HG03439 (cell line): ENCODE data around the gene OCRL.
"Not testable (repeated sequence)": the region's sequence is repeated elsewhere in the genome, so short reads cannot be mapped to it uniquely, and the experiment has no call there.

ENCODE experiments used
- ATAC-seq: cut with Tn5 transposase; IDR thresholded peaks from one replicate; pipeline ENCODE4 v1.9.1; 2021; ENCODE audit warnings: mild to moderate bottlenecking, moderate library complexity; ENCODE audit not compliant: unreplicated experiment

Gene OCRL

GRCh38 chrX:129534816-129535578, 5.1 kb upstream of the OCRL start:
- no peak for ATAC-seq

DNA sequence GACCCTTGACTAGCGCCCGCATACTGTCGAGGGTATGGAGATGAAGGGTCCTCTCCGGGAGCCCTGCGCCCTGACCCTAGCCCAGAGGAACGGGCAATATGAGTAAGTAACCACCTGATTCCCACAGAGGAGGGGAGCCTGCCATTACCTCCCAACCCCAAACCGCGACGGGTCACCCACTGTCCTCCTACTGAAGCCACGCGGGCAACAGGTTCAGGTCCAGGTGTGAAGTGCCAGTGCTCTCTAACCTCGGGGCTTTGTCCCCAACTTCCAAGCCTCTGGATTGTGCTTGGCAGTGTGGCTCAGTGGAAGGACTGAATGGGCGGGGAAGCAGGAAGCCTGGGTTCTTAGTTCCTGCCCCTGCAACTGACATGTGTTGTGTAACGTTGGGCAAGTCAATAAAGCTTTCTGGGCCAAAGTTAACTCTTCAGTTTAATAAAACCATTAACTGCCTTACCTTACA, 694 bp downstream of the OCRL start:
- ATAC-seq, result peak; percentile 25

GRCh38 chrX:129544780-129545179, 4.7 kb downstream of the OCRL start:
- no peak for ATAC-seq

DNA sequence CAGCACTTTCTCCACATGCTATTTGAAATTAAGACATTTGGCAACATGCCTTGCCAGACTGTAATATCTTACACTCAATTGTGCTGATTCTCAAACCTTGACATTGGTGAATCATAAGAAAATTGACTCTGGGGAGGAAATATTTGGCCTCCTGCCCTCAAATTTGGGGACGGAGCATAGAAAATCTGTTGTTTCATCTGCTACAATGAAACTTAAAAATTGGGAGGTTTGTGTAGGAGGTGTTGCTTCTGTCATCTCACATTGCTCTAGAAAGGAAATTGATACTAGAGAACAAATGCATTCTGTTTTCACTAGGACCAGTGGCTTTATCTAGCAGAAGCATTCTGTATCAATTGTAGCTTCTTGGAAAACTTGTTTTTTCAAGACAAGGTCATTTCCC, 5.3 kb downstream of the OCRL start:
- no peak for ATAC-seq

DNA sequence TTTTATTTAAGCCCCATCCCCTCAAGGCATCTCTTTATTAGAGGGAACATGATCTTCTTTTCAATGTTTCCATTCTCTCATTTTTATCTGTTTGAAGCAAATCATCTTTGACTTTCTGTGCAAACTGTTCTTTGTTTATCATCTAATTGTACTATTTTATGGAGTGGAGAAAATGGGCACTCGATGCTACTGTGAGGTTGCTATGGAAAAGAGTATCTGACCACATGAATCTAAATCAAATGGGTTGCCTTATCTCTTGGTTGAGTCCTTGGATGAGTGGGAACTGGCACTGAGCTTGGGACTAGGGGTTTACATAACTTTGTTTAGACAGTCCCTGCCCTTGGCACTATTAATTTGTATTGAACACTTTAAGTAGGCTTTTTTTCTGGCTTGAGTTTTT, 9.1 kb downstream of the OCRL start:
- no peak for ATAC-seq

DNA sequence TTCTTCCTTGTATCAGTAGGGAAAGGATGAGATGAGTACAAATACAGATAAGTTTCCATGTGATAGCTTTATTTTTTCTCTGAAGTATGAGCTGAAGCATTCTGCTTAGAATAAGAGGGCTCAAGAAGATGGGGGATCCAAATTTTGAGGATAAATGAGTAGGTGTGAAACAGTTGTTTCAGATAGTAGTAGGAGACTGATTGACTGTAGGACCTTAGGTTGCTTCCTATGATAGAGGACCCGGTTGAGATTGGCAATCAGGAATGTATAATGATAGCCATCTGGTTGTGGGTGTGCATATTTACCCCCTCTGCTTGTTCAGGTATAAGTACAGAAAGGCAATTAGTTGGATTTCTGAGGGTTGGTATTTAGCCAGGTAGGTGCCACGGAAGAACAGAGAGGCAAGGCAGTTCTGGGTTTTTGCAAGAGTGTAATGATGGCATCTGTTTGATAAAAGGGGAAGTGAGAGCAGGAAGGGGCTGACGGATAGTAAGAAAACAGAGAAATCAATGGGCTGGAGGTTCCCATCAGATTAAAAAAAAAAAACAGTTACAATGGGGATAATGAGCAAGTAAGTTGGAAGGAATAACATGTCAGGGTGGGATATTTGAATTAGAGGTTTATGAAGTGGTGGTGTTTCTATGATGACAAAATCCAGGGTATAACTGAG, 13.7 kb downstream of the OCRL start:
- peak; percentile 84 for ATAC-seq

DNA sequence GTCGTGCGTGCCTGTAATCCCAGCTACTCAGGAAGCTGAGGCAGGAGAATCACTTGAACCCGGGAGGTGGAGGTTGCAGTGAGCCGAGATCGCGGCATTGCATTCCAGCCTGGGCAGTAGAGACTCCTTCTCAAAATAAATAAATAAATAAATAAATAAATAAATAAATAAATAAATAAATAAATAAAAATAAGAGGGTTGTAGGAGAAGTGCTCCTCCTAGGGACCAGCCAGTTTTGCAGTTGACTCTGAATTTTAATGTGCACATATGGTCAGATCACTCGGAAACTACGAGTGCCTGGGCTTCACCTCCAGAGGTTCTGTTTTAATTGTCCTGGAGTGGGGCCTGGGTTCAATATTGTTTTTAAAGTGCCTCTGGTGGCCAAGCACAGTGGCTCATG, 14.8 kb downstream of the OCRL start:
- not testable (repeated sequence) for ATAC-seq

GRCh38 chrX:129556806-129557315, 16.8 kb downstream of the OCRL start:
- no peak for ATAC-seq

GRCh38 chrX:129557844-129558480, 17.9 kb downstream of the OCRL start:
- no peak for ATAC-seq

DNA sequence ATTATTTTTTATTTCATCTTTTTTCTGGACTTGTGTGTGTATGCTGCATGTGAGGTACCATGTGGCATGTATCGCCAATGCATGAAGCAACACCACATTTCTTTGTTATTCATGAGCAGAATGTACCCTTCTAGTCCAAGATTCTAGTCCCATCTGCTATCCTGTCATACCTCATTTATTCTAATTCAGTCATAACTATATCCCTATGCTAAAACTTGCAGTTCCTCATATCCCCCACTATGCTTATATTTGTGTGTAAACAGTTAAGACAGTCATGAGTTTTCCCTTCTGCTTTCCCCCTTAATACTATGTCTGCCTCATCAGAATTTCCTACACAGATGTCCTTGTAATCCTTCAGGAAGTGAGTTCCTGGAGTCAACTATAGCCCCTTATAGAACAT, 19.7 kb downstream of the OCRL start:
- ATAC-seq, result no peak

DNA sequence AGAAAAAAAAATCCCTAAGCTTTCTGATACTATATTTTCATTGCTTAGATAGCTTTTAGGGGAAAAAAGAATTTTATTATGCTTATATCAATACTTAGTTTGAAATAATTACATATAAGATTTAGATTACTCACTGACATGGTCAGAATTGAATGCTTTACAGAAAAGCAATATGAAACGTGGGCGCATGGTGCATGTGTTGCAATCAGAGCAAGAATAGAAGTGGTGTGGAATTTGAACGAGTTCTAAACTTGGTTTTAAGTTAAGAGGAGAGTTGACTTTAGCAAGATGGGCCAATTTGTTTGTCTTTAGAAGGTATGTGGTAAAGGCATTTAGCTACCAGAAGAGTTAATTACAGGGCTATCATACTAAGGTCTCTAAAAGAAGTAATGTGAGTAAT, 21.4 kb downstream of the OCRL start:
- no peak for ATAC-seq

GRCh38 chrX:129564345-129564744, 24.3 kb downstream of the OCRL start:
- not testable (repeated sequence) for ATAC-seq

DNA sequence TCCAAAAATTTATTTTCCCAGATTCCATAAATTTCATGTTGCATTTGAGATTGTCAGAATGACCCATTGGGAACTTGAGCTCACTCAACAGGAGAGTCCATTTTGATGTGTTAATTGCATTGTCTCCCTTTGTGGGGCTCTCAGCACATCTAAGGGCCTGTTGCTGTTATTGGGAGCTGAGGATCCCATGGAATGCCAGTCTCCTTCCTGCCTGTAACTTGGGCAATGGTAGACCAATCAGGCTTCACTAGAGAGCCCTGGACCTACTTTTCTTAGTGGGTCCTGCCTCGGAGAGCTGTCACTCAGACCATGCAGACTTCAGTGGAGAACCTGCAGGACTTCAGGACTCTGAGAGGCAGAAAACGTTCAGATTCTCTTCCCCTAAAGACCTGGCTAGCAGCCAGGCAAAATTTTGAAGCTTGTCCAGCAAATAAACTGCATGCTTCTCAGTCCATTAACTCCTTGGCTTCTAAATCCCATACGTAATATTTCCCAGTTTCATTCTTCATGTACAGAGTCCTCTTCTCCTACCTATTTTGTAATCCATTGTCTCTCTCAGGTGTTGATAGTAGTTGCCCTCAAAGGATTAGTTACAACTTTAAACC, 25.1 kb downstream of the OCRL start:
- no peak for ATAC-seq

GRCh38 chrX:129566073-129566472, 26.0 kb downstream of the OCRL start:
- ATAC-seq, result no peak

- ATAC-seq, result no peak
Measured at GRCh38 chrX:129568349-129568748, 28.3 kb downstream of the OCRL start.

DNA sequence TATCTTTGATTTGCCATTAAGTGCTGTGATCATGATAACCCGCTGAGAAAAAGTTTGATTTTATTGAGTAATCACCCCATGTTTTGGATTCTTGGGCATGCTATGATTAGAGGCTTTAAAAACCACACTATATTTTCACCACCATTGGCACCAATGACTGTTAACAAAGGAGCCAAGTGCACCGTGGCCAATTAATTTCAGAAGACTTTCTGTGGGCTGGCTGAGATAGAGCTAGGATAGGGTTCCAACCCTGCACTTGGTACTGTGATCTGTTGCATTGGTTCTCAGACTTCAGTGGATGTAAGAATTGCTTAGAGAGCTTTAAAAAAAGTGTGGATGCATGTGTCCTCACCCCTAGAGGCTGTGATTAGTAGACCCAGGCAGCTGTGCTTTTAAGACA, 32.4 kb downstream of the OCRL start:
- ATAC-seq, result no peak

- not testable (repeated sequence) for ATAC-seq
Measured at GRCh38 chrX:129573652-129574051, 33.6 kb downstream of the OCRL start.

DNA sequence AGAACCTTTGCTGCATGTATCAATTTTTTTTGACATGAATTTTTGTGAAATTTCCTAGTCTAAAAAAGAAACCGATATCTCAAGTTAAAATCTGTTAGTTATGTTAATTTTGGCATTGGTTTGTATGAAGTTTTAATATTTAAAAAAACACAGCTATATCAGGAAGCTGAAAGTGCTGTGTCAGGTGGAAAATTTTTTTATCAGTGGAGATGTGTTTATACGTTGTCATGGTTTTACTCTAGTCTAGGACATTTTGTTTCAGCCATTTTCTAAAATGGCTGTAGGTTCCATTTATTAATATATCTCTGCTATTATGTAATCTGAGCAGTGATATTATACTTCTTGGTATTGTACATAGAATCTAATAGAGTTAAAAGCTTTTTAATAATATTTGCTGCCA, 34.2 kb downstream of the OCRL start:
- ATAC-seq, result no peak

DNA sequence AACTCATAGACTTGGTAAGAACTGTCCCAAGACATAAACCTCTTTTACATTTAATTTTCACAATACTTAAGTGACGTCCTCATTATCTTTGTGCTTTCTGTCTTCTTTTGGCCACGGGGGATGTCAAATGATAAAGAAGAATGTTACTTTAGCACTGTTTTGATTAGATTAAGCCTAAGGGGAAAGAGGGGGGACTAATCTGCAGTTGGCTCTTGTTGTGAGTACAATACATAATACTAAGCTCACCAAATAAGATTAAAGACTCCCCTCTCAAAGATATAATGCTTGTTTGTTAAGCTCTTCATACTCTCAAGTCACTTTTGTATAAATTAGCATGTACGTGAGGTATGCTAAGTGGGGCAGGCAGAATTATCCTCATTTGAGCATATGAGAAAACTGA, 36.5 kb downstream of the OCRL start:
- no peak for ATAC-seq

DNA sequence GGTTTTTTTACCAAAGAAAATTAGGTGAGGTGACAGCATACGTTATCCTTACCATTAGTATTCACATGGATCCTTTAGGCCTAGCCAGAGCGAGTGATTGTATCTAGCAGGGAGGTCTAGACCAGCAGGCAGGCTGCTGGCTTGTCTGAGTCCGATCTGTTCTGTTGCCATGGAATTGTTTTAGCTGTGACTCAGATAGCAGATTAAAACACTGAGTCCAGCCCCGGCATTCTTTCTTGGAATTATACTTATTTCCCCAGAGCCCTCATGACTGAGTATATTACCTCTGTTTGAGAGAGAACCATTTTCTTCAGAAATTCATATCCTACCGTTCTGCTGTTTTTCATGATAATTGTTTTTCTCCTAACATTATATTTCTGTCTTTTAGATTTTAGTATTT, 37.4 kb downstream of the OCRL start:
- no peak for ATAC-seq

GRCh38 chrX:129577877-129578276, 37.8 kb downstream of the OCRL start:
- no peak for ATAC-seq
